H1 (cell line): ENCODE data around the gene APBA2. TPM values are rescaled to one million over a fixed set of nuclear protein-coding genes. Genes with fewer than 3 reads are reported as not detected.

Experiments
- HDAC2 ChIP-seq, 2 experiments: fragments of 300-600 bp in 1 of 2; sonication (generic) in 1 of 2; IDR thresholded peaks; 2 replicates each; pipeline ENCODE4 v1.6.1; 2011 to 2012; ENCODE audit warnings: low read depth in 2 of 2, low read length in 2 of 2, mild to moderate bottlenecking in 2 of 2, moderate library complexity in 2 of 2, borderline replicate concordance in 1 of 2, inconsistent platforms in 1 of 2
- POLR2A ChIP-seq, 2 experiments: IDR thresholded peaks; 1 replicate in 1 of 2; 2 replicates in 1 of 2; pipeline ENCODE4 v1.6.1; 2011; ENCODE audit warnings: low read depth in 2 of 2, low read length in 2 of 2, mild to moderate bottlenecking in 2 of 2; ENCODE audit errors: control extremely low read depth in 1 of 2
- RBBP5 ChIP-seq: IDR thresholded peaks from 2 replicates; pipeline ENCODE4 v1.7.1; 2012; ENCODE audit warnings: low read depth, mild to moderate bottlenecking, inconsistent platforms, low read length, moderate library complexity, borderline replicate concordance
- SIRT6 ChIP-seq: IDR thresholded peaks from one replicate; pipeline ENCODE4 v1.7.1; 2012; ENCODE audit warnings: low read length, inconsistent platforms
- SRF ChIP-seq: IDR thresholded peaks from 2 replicates; pipeline ENCODE4 v1.6.1; 2011; ENCODE audit warnings: mild to moderate bottlenecking, low read depth, low read length, moderate library complexity
- TAF1 ChIP-seq: IDR thresholded peaks from 2 replicates; pipeline ENCODE4 v1.6.1; 2011; ENCODE audit warnings: mild to moderate bottlenecking, low read depth, low read length
- polyA plus RNA-seq, 7 experiments: library from polyadenylated mRNA; depleted of rRNA in 3 of 7; stranded (reverse) in 5 of 7; unstranded in 2 of 7; fragments of >200 nt in 5 of 7; fragments of 200-250 nt in 2 of 7; gene quantifications; 1 replicate in 5 of 7; 2 replicates in 1 of 7; 4 replicates in 1 of 7; pipeline versions ENCODE4 v1.2.1 to v1.2.3, GENCODE V29; 2011 to 2013; ENCODE audit warnings: missing spikeins in 2 of 7, mixed read lengths in 2 of 7
- total RNA-seq: library from RNA; stranded (reverse); fragmentation: NEBNext Ultra II Directional; extraction: Animal tissue kit (Norgen Biotek cat#: 25700); gene quantifications from 2 replicates; pipeline ENCODE4 v1.2.1, GENCODE V29; 2021
- TF ChIP-seq, protein P1 (sequence below), 3 experiments: IDR thresholded peaks; 1 replicate in 2 of 3; 2 replicates in 1 of 3; pipeline versions ENCODE4 v1.5.1 to v1.6.1; 2011; ENCODE audit warnings: low read length in 3 of 3, mild to moderate bottlenecking in 3 of 3, inconsistent platforms in 2 of 3, low read depth in 1 of 3, moderate library complexity in 1 of 3; ENCODE audit not compliant: insufficient read depth in 1 of 3; ENCODE audit errors: control extremely low read depth in 1 of 3
- TF ChIP-seq, protein P2 (sequence below): IDR thresholded peaks from 2 replicates; pipeline ENCODE4 v1.6.1; 2011; ENCODE audit warnings: low read depth, mild to moderate bottlenecking, low read length; ENCODE audit not compliant: insufficient read depth

Gene APBA2
- total and polyA plus RNA-seq, 2 of the 8 experiments (the other 6 are each of a cell fraction or from before 2014, with no cell fraction given) = 15.5 to 19.0 TPM

DNA sequence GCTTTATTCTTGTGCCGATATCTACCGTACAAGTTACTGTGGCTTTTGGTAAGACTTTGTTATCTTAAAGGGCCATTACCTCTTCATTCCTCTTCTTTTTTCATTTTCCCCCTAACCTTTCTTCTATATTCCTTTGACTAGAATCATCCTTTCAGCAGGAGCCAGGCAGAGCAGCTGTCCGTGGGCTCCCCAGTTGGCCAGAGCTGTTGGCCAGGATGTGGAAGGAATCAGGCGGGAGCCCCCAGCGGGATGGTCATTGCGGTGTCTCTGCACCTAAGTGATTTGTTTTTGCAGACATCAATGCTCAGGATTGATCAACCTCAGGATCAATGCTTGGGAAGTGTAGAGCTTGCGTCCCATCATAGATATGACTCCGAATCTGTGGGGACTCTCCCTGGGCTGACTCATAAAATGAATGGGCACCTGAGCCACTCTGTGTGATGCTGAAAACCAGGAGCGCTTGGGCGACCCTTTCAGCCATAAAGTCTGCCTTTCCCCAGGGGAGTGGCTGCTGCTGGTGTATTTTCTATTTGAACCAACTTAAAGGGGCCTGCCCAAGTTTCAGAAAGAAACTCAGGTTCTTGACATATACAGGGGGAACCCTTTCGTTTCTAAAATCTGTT is 21.7 kb downstream of the APBA2 start (continued):
- TF ChIP-seq, protein P1, sequence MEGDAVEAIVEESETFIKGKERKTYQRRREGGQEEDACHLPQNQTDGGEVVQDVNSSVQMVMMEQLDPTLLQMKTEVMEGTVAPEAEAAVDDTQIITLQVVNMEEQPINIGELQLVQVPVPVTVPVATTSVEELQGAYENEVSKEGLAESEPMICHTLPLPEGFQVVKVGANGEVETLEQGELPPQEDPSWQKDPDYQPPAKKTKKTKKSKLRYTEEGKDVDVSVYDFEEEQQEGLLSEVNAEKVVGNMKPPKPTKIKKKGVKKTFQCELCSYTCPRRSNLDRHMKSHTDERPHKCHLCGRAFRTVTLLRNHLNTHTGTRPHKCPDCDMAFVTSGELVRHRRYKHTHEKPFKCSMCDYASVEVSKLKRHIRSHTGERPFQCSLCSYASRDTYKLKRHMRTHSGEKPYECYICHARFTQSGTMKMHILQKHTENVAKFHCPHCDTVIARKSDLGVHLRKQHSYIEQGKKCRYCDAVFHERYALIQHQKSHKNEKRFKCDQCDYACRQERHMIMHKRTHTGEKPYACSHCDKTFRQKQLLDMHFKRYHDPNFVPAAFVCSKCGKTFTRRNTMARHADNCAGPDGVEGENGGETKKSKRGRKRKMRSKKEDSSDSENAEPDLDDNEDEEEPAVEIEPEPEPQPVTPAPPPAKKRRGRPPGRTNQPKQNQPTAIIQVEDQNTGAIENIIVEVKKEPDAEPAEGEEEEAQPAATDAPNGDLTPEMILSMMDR (IDR thresholded peaks at IDR 0.05; ENCODE audit: control extremely low read depth in 1 of 3, insufficient read depth in 1 of 3, low read depth in 1 of 3, low read length in 3 of 3) = no peak
- no peak for TF ChIP-seq TAF1
- TF ChIP-seq, protein P2, sequence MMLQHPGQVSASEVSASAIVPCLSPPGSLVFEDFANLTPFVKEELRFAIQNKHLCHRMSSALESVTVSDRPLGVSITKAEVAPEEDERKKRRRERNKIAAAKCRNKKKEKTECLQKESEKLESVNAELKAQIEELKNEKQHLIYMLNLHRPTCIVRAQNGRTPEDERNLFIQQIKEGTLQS = no peak
- TF ChIP-seq SIRT6 = no peak
- no peak for TF ChIP-seq POLR2A (IDR thresholded peaks at IDR 0.05; ENCODE audit: control extremely low read depth in 1 of 2, low read depth in 2 of 2, low read length in 2 of 2)
- no peak for TF ChIP-seq RBBP5
- TF ChIP-seq SRF = no peak
- TF ChIP-seq HDAC2 (IDR thresholded peaks at IDR 0.05; ENCODE audit: borderline replicate concordance in 1 of 2, low read depth in 2 of 2, low read length in 2 of 2) = no peak
- TF ChIP-seq, all 59 proteins: peak for 0
